ENCODE results near the gene TYK2. TPM values are rescaled to one million over a fixed set of nuclear protein-coding genes. Genes with fewer than 3 reads are reported as not detected.
A peak's percentile ranks its signal among the peaks of the same experiment; 100 is the strongest.

TYK2 gene
- total and polyA plus RNA-seq, 2 of the 13 experiments (the other 11 are each of a cell fraction or from before 2014, with no cell fraction given): 38.8 to 60.1 TPM

DNA sequence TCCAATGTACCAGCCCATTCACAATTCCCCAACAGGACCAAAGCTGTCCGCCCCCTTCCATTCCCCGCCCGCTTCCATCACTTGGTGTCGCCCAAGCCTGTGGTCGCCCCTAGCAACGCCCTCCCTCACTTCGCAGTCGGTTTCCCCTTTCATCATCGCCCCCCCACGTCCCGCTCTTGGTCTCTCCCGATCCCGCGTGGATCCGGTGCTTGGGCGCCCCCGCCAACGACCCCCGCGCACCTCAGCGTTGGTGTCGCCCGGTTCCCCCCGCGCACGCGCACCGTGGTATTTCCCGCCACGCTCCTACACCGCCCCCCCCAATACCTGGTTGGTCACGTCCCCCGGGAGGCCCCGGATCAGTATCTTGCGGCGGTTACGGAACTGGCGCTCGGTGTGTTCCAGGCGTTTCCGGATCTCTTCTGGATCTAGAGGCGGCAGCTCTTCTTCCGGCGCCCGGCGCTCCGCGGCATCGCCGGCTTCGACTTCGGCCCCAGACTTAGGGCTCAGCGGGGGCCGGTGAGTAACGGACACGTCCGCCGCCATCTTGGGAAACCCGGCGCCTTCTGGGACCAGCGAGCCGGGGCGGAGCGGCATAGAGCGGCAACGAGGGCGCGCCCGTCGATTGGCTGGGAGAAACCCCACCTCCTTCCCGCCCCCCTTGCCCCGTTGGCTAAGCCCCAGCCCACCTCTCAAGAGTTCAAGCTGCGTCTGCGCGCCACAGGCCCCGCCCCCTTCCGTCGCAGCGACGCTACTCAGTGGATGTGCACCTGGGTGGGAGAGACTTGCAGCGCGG, 47.2 kb downstream of the TYK2 start, which contains the start of gene RAVER1 (continued):
- TF ChIP-seq TBL1XR1 (IDR thresholded peaks at IDR 0.05; ENCODE audit: borderline replicate concordance, low read length, partially characterized antibody) (no peak), NRL (CRISPR knock-in tag; IDR thresholded peaks at IDR 0.05; ENCODE audit: borderline replicate concordance) (peak; percentile 57; the same call in 1 of the 2 replicates), KDM5A (IDR thresholded peaks at IDR 0.05; ENCODE audit: borderline replicate concordance, low read length) (peak; percentile 79; the same call in 1 of the 2 replicates), CBFB (CRISPR knock-in tag; IDR thresholded peaks at IDR 0.05) (peak; percentile 19; the same call in 1 of the 2 replicates), TCF12 (IDR thresholded peaks at IDR 0.05) (no peak), TCF12 (CRISPR knock-in tag; IDR thresholded peaks at IDR 0.05) (peak; percentile 66; the same call in 1 of the 2 replicates), ZFY (CRISPR knock-in tag; IDR thresholded peaks at IDR 0.05) (peak; percentile 77; the same call in 1 of the 2 replicates), ZNF317 (CRISPR knock-in tag; IDR thresholded peaks at IDR 0.05) (0 out of 2 replicates have a peak, but pooled peaks have one; percentile 21), ZNF510 (CRISPR knock-in tag; IDR thresholded peaks at IDR 0.05; ENCODE audit: low read depth) (peak; percentile 94), THAP11 (CRISPR knock-in tag; IDR thresholded peaks at IDR 0.05) (peak; percentile 84), ZBTB38 (CRISPR knock-in tag; IDR thresholded peaks at IDR 0.05) (peak; percentile 14; the same call in 1 of the 2 replicates), ZNF816 (CRISPR knock-in tag; IDR thresholded peaks at IDR 0.05; ENCODE audit: borderline replicate concordance) (no peak), ZNF101 (CRISPR knock-in tag; IDR thresholded peaks at IDR 0.05; ENCODE audit: borderline replicate concordance, low read depth) (no peak; the same call in 1 of the 2 replicates), ZNF609 (CRISPR knock-in tag; IDR thresholded peaks at IDR 0.05; ENCODE audit: borderline replicate concordance) (peak; percentile 54; the same call in 1 of the 2 replicates), GABPA (IDR thresholded peaks at IDR 0.05; ENCODE audit: low read depth, low read length) (peak; percentile 9), GABPA (CRISPR knock-in tag; IDR thresholded peaks at IDR 0.05; ENCODE audit: low read depth) (peak; percentile 53; the same call in 1 of the 2 replicates)
- TF ChIP-seq, protein P1, sequence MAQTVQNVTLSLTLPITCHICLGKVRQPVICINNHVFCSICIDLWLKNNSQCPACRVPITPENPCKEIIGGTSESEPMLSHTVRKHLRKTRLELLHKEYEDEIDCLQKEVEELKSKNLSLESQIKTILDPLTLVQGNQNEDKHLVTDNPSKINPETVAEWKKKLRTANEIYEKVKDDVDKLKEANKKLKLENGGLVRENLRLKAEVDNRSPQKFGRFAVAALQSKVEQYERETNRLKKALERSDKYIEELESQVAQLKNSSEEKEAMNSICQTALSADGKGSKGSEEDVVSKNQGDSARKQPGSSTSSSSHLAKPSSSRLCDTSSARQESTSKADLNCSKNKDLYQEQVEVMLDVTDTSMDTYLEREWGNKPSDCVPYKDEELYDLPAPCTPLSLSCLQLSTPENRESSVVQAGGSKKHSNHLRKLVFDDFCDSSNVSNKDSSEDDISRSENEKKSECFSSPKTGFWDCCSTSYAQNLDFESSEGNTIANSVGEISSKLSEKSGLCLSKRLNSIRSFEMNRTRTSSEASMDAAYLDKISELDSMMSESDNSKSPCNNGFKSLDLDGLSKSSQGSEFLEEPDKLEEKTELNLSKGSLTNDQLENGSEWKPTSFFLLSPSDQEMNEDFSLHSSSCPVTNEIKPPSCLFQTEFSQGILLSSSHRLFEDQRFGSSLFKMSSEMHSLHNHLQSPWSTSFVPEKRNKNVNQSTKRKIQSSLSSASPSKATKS (CRISPR knock-in tag; IDR thresholded peaks at IDR 0.05): no peak
- TF ChIP-seq, protein P2, sequence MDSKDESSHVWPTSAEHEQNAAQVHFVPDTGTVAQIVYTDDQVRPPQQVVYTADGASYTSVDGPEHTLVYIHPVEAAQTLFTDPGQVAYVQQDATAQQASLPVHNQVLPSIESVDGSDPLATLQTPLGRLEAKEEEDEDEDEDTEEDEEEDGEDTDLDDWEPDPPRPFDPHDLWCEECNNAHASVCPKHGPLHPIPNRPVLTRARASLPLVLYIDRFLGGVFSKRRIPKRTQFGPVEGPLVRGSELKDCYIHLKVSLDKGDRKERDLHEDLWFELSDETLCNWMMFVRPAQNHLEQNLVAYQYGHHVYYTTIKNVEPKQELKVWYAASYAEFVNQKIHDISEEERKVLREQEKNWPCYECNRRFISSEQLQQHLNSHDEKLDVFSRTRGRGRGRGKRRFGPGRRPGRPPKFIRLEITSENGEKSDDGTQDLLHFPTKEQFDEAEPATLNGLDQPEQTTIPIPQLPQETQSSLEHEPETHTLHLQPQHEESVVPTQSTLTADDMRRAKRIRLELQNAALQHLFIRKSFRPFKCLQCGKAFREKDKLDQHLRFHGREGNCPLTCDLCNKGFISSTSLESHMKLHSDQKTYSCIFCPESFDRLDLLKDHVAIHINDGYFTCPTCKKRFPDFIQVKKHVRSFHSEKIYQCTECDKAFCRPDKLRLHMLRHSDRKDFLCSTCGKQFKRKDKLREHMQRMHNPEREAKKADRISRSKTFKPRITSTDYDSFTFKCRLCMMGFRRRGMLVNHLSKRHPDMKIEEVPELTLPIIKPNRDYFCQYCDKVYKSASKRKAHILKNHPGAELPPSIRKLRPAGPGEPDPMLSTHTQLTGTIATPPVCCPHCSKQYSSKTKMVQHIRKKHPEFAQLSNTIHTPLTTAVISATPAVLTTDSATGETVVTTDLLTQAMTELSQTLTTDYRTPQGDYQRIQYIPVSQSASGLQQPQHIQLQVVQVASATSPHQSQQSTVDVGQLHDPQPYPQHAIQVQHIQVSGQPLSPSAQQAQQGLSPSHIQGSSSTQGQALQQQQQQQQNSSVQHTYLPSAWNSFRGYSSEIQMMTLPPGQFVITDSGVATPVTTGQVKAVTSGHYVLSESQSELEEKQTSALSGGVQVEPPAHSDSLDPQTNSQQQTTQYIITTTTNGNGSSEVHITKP (CRISPR knock-in tag; IDR thresholded peaks at IDR 0.05; ENCODE audit: low read depth): peak; percentile 99
